Transverse colon (tissue), 3 donors: ENCODE data around the gene SLC39A3.

Source experiments
- CTCF ChIP-seq, 5 experiments: fragments of 200-600 bp in 3 of 5; fragments of 450-650 bp in 2 of 5; sonication (generic) in 3 of 5; IDR thresholded peaks; 1 replicate in 2 of 5; 2 replicates in 3 of 5; pipeline ENCODE4 v1.5.1; 2016 to 2017; ENCODE audit warnings: antibody characterized with exemption in 5 of 5, inconsistent platforms in 3 of 5, mild to moderate bottlenecking in 2 of 5, moderate library complexity in 1 of 5
- POLR2A ChIP-seq: fragments of 450-650 bp; IDR thresholded peaks from one replicate; pipeline ENCODE4 v1.6.1; 2016; ENCODE audit warnings: antibody characterized with exemption, mild to moderate bottlenecking, moderate library complexity

- TF ChIP-seq POLR2A (no peak), CTCF (IDR thresholded peaks at IDR 0.05) (no peak)
Measured at GRCh38 chr19:2685204-2685704, 54.6 kb downstream of the SLC39A3 start.
